RWPE2 (cell line): ENCODE results near the gene PTGS1.
A peak's percentile ranks its signal among the peaks of the same experiment; 100 is the strongest.

Experiments used
- ATAC-seq: fragments of 200-7000 bp; cut with Tn5 transposase; 3 replicates; pipeline ENCODE4 v1.9.1; 2021; ENCODE audit warnings: low read depth
- DNase-seq: peaks from one replicate; pipeline ENCODE4 v3.0.0-alpha.2; 2020; ENCODE audit warnings: low spot score
- H3K27ac ChIP-seq: fragments of 450-650 bp; 2 replicates; pipeline ENCODE4 v1.5.1; 2017; ENCODE audit warnings: mild to moderate bottlenecking; ENCODE audit not compliant: poor library complexity, severe bottlenecking
- H3K27me3 ChIP-seq: fragments of 250-450 bp; sonication (Bioruptor Pico); 2 replicates; pipeline ENCODE4 v1.5.1; 2021; ENCODE audit warnings: mild to moderate bottlenecking, moderate library complexity; ENCODE audit not compliant: insufficient read depth, poor library complexity, severe bottlenecking
- H3K36me3 ChIP-seq: fragments of 250-450 bp; sonication (Bioruptor Pico); 2 replicates; pipeline ENCODE4 v1.5.1; 2020; ENCODE audit warnings: low read depth, mild to moderate bottlenecking, moderate library complexity
- H3K4me1 ChIP-seq: fragments of 250-450 bp; sonication (Bioruptor Pico); 2 replicates; pipeline ENCODE4 v1.5.1; 2021; ENCODE audit warnings: mild to moderate bottlenecking, moderate library complexity; ENCODE audit not compliant: insufficient read depth, poor library complexity, severe bottlenecking
- H3K4me3 ChIP-seq: fragments of 250-450 bp; sonication (Bioruptor Pico); 2 replicates; pipeline ENCODE4 v1.5.1; 2021; ENCODE audit warnings: mild to moderate bottlenecking, moderate library complexity; ENCODE audit not compliant: severe bottlenecking
- H3K9me3 ChIP-seq: fragments of 250-450 bp; sonication (Bioruptor Pico); 2 replicates; pipeline ENCODE4 v1.5.1; 2021; ENCODE audit warnings: mild to moderate bottlenecking, moderate library complexity; ENCODE audit not compliant: severe bottlenecking
- CTCF ChIP-seq: fragments of 450-650 bp; IDR thresholded peaks from one replicate; pipeline ENCODE4 v1.5.1; 2017; ENCODE audit warnings: mild to moderate bottlenecking, moderate library complexity; ENCODE audit not compliant: poor library complexity, severe bottlenecking

Gene PTGS1

DNA sequence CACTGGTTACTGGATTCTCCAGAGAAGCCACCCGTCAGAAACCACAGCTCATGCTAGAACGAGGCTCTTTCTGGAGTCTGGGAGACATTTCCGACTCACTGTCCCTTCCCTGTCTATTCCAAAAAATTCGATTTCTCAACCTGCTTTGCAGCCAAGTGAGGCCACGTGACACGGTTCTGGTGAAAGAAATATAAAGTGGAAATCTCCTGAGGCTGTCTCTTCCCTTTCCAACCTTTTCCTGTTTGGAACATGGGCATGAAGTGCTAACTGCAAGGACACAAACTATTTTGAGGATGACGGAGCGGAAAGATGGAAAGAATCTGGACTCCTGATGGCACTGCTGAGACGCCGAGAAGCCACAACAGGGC lies 6.1 kb upstream of the PTGS1 start:
- Histone ChIP-seq H3K4me1 (peaks cover 40% of the 10 kb centered on the region), H3K36me3 (no peaks in the 10 kb centered on the region), H3K27me3 (no peaks in the 10 kb centered on the region), H3K27ac (peak overlapping the region; percentile 63), H3K4me3 (no peak overlapping the region), H3K9me3 (no peaks in the 10 kb centered on the region)
- no peak for ATAC-seq
- TF ChIP-seq CTCF, result no peak
- no peak for DNase-seq

DNA sequence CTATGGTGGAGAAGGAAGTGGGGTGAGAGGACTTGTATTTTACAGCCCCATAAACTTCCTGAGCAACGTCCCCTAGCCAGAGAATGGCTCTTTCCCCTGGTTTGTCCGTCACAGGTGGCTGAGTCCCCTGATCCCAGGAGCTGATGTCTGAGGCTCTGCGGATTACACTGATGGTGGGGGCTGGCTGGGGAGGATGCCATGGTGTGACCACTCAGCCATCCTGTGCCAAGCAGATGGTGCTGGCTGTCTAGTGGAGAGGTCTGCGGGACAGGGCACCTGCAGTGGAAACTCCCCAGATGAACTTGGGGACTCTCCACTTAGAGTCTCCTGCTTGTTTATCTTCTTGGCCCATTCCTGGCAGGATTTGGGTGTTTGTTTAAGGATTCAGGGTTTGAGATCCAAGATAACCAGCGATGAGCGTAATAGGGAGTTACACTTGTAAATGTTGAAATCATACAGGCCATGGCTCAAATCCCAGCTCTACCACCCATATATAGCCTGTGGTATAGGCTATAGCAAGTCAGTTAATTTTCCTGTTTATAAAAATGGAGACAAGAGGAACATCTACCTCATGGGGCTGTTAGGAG lies 4.7 kb upstream of the PTGS1 start:
- peak overlapping the region; percentile 47 for H3K27ac ChIP-seq
- peaks cover 33% of the 10 kb centered on the region for H3K4me1 ChIP-seq
- H3K4me3 ChIP-seq, result no peak overlapping the region
- no peaks in the 10 kb centered on the region for H3K27me3 ChIP-seq
- DNase-seq (no peak), ATAC-seq (no peak)
- no peaks in the 10 kb centered on the region for H3K36me3 ChIP-seq
- H3K9me3 ChIP-seq, result no peaks in the 10 kb centered on the region
- TF ChIP-seq CTCF, result no peak

GRCh38 chr9:122367065-122367464 lies 3.8 kb upstream of the PTGS1 start:
- TF ChIP-seq CTCF, result no peak
- H3K27me3 ChIP-seq, result no peaks in the 10 kb centered on the region
- no peak for DNase-seq
- no peaks in the 10 kb centered on the region for H3K9me3 ChIP-seq
- no peak for ATAC-seq
- H3K36me3 ChIP-seq, result no peaks in the 10 kb centered on the region
- H3K4me3 ChIP-seq, result no peak overlapping the region
- peaks cover 33% of the 10 kb centered on the region for H3K4me1 ChIP-seq
- H3K27ac ChIP-seq, result peak overlapping the region; percentile 47

DNA sequence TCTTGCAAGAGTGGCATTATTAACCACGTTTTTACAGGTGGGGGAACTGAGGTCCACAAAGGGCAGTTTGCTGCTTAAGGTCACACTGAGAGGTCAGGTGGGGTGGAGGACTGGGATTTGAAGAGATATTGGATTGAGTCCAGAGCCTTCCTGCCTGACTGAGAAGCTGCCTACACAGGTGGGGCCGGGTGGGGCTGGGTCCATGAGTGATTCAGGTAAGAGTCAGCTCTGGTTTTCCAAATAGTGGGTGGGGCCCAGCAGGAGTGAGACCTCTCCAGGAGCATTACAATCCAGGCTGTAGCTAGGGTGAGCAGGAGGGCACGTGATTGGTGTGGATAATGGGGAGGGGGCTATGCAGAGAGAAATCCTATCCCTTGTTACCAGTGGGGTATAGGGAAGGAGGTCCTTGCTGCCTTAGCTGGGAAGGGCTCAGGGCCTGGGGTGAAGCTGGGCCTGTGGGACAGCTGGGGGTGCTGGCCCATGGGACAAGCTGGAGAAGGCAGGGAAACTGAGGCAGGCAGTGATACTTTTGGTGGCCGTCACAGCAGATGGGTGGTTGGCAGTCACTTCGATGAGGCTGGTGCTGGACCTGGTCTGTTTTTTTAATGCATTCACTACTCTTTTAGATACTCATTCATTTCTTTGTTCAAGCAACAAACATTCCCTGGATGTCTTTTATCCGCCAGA lies 2.9 kb upstream of the PTGS1 start:
- H3K27me3 ChIP-seq, result no peaks in the 10 kb centered on the region
- TF ChIP-seq CTCF, result no peak
- H3K9me3 ChIP-seq, result no peaks in the 10 kb centered on the region
- H3K36me3 ChIP-seq, result no peaks in the 10 kb centered on the region
- no peak overlapping the region for H3K4me3 ChIP-seq
- ATAC-seq (peak; percentile 91), DNase-seq (peak; percentile 95)
- H3K4me1 ChIP-seq, result peaks cover 33% of the 10 kb centered on the region
- H3K27ac ChIP-seq, result peak overlapping the region; percentile 47

GRCh38 chr9:122368642-122369041 lies 2.2 kb upstream of the PTGS1 start:
- no peak for TF ChIP-seq CTCF
- no peak overlapping the region for H3K4me3 ChIP-seq
- H3K27me3 ChIP-seq, result no peaks in the 10 kb centered on the region
- peaks cover 33% of the 10 kb centered on the region for H3K4me1 ChIP-seq
- no peaks in the 10 kb centered on the region for H3K36me3 ChIP-seq
- ATAC-seq (no peak), DNase-seq (no peak)
- H3K9me3 ChIP-seq, result no peaks in the 10 kb centered on the region
- peak overlapping the region; percentile 47 for H3K27ac ChIP-seq
